ENCODE measurements around the gene RBM19. TPM values are rescaled to one million over a fixed set of nuclear protein-coding genes. Genes with fewer than 3 reads are reported as not detected.

RBM19 gene
- total RNA-seq, 1 experiment from 2014 or later, result 47.2 TPM

DNA sequence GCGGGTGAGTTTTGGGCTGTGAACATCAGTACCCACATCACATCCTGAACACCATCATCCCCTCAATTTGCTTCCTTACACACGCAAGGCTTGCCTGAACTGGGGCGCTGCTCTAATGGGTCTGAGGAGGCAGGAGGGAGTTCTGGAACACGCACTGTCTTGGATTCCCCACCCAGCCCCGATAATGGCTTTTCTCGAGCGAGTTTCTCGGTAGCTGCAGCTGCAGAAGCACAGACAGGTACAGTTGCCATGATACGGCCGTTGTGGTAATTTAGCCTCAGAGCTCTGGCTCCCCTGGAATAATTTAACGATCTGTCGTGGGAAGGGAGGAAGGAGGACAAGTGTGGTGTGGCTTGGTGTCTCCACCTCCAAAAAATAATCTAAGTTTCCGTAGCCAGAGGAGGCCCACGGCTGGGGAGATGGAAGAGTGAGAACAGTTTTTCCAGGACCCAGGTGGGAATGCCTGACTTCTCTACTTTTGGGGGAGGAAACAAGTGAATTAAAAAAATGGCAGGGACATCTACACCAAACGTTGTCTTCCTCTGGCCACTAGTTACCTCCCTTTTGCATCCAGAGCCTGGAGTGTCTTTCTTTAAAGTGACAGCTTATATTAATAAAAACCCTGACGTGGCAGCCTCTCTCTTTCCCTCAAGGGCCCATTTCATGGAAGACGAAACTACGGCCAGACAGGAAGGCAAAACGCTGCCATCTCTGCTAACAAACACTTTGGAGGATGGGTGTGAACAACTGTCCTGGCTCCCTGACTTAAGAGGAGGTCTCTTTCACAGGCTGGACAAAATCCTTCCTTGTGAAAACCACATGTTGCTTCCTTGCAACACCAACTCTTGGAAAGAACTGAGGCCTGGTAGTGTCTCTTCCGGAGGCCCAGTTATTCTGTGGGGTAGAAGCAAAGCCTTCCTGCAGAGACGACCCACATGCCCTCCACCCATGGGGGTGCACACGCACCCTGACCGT lies 84.8 kb downstream of the RBM19 start:
- intact Hi-C loops (cut with micrococcal nuclease; ENCODE audit: unreplicated experiment), result no loop called here
- H3K9me3 Mint-ChIP-seq (ENCODE audit: low read depth, unreplicated experiment), result no peaks in the 10 kb centered on the region
- no peak for TF ChIP-seq CTCF (IDR thresholded peaks at IDR 0.05; ENCODE audit: unreplicated experiment)
- DNase-seq, result no peak
- H3K27ac Mint-ChIP-seq (ENCODE audit: unreplicated experiment), result no peak overlapping the region
- no peaks in the 10 kb centered on the region for H3K27me3 Mint-ChIP-seq (ENCODE audit: unreplicated experiment)
- no peaks in the 10 kb centered on the region for H3K36me3 Mint-ChIP-seq (ENCODE audit: insufficient read depth, unreplicated experiment)
- BruUV-seq (replicated peaks), result no TSS peak
- no peak overlapping the region for H3K4me3 Mint-ChIP-seq (ENCODE audit: low read depth, unreplicated experiment)
- CTCF ChIA-PET, result no interaction called here
- H3K4me1 Mint-ChIP-seq (ENCODE audit: low read depth, unreplicated experiment), result no peaks in the 10 kb centered on the region

GRCh38 chr12:113880326-113880725 lies 85.8 kb downstream of the RBM19 start:
- Mint-ChIP-seq H3K27me3 (ENCODE audit: unreplicated experiment) (no peaks in the 10 kb centered on the region), H3K27ac (ENCODE audit: unreplicated experiment) (no peak overlapping the region), H3K4me3 (ENCODE audit: low read depth, unreplicated experiment) (no peak overlapping the region), H3K4me1 (ENCODE audit: low read depth, unreplicated experiment) (no peaks in the 10 kb centered on the region), H3K36me3 (ENCODE audit: insufficient read depth, unreplicated experiment) (no peaks in the 10 kb centered on the region), H3K9me3 (ENCODE audit: low read depth, unreplicated experiment) (no peaks in the 10 kb centered on the region)
- CTCF ChIA-PET, result no interaction called here
- no peak for TF ChIP-seq CTCF (IDR thresholded peaks at IDR 0.05; ENCODE audit: unreplicated experiment)
- no TSS peak for BruUV-seq (replicated peaks)
- DNase-seq, result no peak
- intact Hi-C loops (cut with micrococcal nuclease; ENCODE audit: unreplicated experiment), result no loop called here

- no peaks in the 10 kb centered on the region for H3K9me3 Mint-ChIP-seq (ENCODE audit: low read depth, unreplicated experiment)
- TF ChIP-seq CTCF (IDR thresholded peaks at IDR 0.05; ENCODE audit: unreplicated experiment), result no peak
- no peaks in the 10 kb centered on the region for H3K27me3 Mint-ChIP-seq (ENCODE audit: unreplicated experiment)
- H3K36me3 Mint-ChIP-seq (ENCODE audit: insufficient read depth, unreplicated experiment), result no peaks in the 10 kb centered on the region
- CTCF ChIA-PET, result no interaction called here
- no peak overlapping the region for H3K4me3 Mint-ChIP-seq (ENCODE audit: low read depth, unreplicated experiment)
- no peak for DNase-seq
- no peak overlapping the region for H3K27ac Mint-ChIP-seq (ENCODE audit: unreplicated experiment)
- H3K4me1 Mint-ChIP-seq (ENCODE audit: low read depth, unreplicated experiment), result no peaks in the 10 kb centered on the region
- intact Hi-C loops (cut with micrococcal nuclease; ENCODE audit: unreplicated experiment), result no loop called here
- no TSS peak for BruUV-seq (replicated peaks)
These were observed 86.5 kb downstream of the RBM19 start for GRCh38 chr12:113879658-113880057.

GRCh38 chr12:113877607-113878006 lies 88.5 kb downstream of the RBM19 start:
- no peak for DNase-seq
- no peaks in the 10 kb centered on the region for H3K36me3 Mint-ChIP-seq (ENCODE audit: insufficient read depth, unreplicated experiment)
- TF ChIP-seq CTCF (IDR thresholded peaks at IDR 0.05; ENCODE audit: unreplicated experiment), result no peak
- intact Hi-C loops (cut with micrococcal nuclease; ENCODE audit: unreplicated experiment), result no loop called here
- BruUV-seq (replicated peaks), result no TSS peak
- no peak overlapping the region for H3K4me3 Mint-ChIP-seq (ENCODE audit: low read depth, unreplicated experiment)
- H3K27me3 Mint-ChIP-seq (ENCODE audit: unreplicated experiment), result no peaks in the 10 kb centered on the region
- CTCF ChIA-PET, result interaction anchor here (0.7 kb wide), 1 partner anchor 73 kb away, joined by 3 read pairs; no protein-coding TSS in a partner anchor
- no peak overlapping the region for H3K27ac Mint-ChIP-seq (ENCODE audit: unreplicated experiment)
- no peaks in the 10 kb centered on the region for H3K4me1 Mint-ChIP-seq (ENCODE audit: low read depth, unreplicated experiment)
- H3K9me3 Mint-ChIP-seq (ENCODE audit: low read depth, unreplicated experiment), result no peaks in the 10 kb centered on the region

Measured in Calu3 (cell line).